Fibroblast of lung (primary cell): ENCODE results near the gene NR2F2. TPM values are rescaled to one million over a fixed set of nuclear protein-coding genes. Genes with fewer than 3 reads are reported as not detected.

Experiments used
- DNase-seq, 2 donors: peaks; one replicate each; pipeline versions ENCODE4 v3.0.0 to v3.0.0-alpha.2; 2010; ENCODE audit warnings: low read depth in 2 of 2
- H2AFZ ChIP-seq: 2 replicates; pipeline ENCODE4 v1.5.1; 2012; ENCODE audit warnings: low read length, control low read depth, inconsistent platforms
- H3K27ac ChIP-seq: 2 replicates; pipeline ENCODE4 v1.5.1; 2011; ENCODE audit warnings: low read length, control low read depth; ENCODE audit not compliant: insufficient read depth
- H3K27me3 ChIP-seq: 2 replicates; pipeline ENCODE4 v1.5.1; 2011; ENCODE audit warnings: mild to moderate bottlenecking, low read length; ENCODE audit not compliant: control insufficient read depth, insufficient read depth
- H3K36me3 ChIP-seq: 2 replicates; pipeline ENCODE4 v1.5.1; 2011; ENCODE audit warnings: low read length; ENCODE audit not compliant: control insufficient read depth, insufficient read depth
- H3K4me1 ChIP-seq: 2 replicates; pipeline ENCODE4 v1.5.1; 2011; ENCODE audit warnings: low read length; ENCODE audit not compliant: control insufficient read depth, insufficient read depth; ENCODE audit errors: extremely low read depth
- H3K4me2 ChIP-seq: 2 replicates; pipeline ENCODE4 v1.5.1; 2011; ENCODE audit warnings: low read length, control low read depth; ENCODE audit not compliant: insufficient read depth; ENCODE audit errors: extremely low read depth
- H3K4me3 ChIP-seq, 4 experiments: fragments of 200-600 bp in 1 of 4; sonication (generic) in 1 of 4; replicated peaks in 1 of 4; 2 replicates each; pipeline ENCODE4 v1.5.1; 2011 to 2016; ENCODE audit warnings: low read length in 4 of 4, low read depth in 3 of 4, mild to moderate bottlenecking in 3 of 4, control low read depth in 2 of 4, inconsistent platforms in 1 of 4, mixed read lengths in 1 of 4; ENCODE audit not compliant: insufficient read depth in 1 of 4; ENCODE audit errors: control extremely low read depth in 1 of 4
- H3K79me2 ChIP-seq: 2 replicates; pipeline ENCODE4 v1.5.1; 2012; ENCODE audit warnings: mild to moderate bottlenecking, low read length, inconsistent platforms; ENCODE audit not compliant: control insufficient read depth, insufficient read depth
- H3K9ac ChIP-seq: 2 replicates; pipeline ENCODE4 v1.5.1; 2011; ENCODE audit warnings: mild to moderate bottlenecking, low read length, control low read depth; ENCODE audit not compliant: insufficient read depth
- H3K9me3 ChIP-seq: 2 replicates; pipeline ENCODE4 v1.5.1; 2012; ENCODE audit warnings: low read depth, low read length; ENCODE audit not compliant: control insufficient read depth, insufficient read depth
- H4K20me1 ChIP-seq: 2 replicates; pipeline ENCODE4 v1.5.1; 2011; ENCODE audit warnings: low read length; ENCODE audit not compliant: control insufficient read depth, insufficient read depth; ENCODE audit errors: extremely low read depth
- EZH2 ChIP-seq: IDR thresholded peaks from 2 replicates; pipeline ENCODE4 v1.5.1; 2012; ENCODE audit warnings: low read length, control low read depth, mild to moderate bottlenecking; ENCODE audit errors: missing control alignments
- polyA plus RNA-seq, 2 donors: library from polyadenylated mRNA; depleted of rRNA in 1 of 2; stranded (reverse) in 1 of 2; unstranded in 1 of 2; fragments of >200 nt; gene quantifications; 2 replicates each; pipeline ENCODE4 v1.2.1, GENCODE V29; 2011 to 2012; ENCODE audit warnings: missing spikeins in 1 of 2
- total RNA-seq: library from RNA; depleted of rRNA; stranded (reverse); fragments of >200 nt; gene quantifications from 2 replicates; pipeline ENCODE4 v1.2.1, GENCODE V29; 2014
- TF ChIP-seq, protein P1 (sequence below), 2 donors: IDR thresholded peaks in 1 of 2; conservative IDR thresholded peaks in 1 of 2; 1 replicate in 1 of 2; 2 replicates in 1 of 2; pipeline ENCODE4 v1.5.1; 2011 to 2012; ENCODE audit warnings: low read length in 2 of 2, control low read depth in 1 of 2, inconsistent platforms in 1 of 2, low read depth in 1 of 2, mild to moderate bottlenecking in 1 of 2

NR2F2 gene
- total and polyA plus RNA-seq, 2 donors (not counting 1 experiment from before 2014, with no cell fraction given) = 15.7 to 130 TPM

DNA sequence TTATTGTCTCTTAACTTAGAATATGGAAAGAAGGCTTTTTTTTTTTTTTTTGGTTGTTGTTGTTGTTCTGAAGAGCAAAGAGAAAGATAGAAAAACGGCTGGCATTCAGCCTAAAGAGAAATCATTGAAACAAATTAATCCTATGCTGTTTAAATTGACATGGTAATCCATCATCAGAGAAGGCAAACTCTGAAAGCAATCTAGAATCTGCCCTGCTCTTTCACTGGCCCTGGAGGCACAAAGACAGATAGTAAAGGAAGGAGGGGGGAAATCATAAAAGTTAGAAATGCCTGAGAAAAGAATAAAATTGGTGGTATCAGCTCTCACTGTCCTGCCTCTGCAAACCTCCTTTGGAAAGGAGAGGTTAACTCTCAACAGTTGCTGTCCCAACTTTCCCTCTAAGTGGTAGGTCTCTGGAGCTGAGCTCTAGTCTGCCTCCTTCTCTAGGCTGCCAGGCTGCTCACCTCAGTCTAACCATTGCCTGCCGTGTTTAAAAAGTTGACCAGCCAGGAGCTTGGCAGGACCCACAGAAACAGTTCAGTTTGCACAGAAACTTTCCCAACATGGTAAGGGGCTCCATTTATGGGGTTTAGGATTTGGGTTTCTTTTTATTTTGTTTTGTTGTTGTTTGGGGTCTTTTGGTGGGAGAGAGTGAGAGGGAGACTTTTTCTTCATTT, 13.4 kb upstream of the NR2F2 start:
- Histone ChIP-seq H4K20me1 (no peaks in the 10 kb centered on the region), H3K4me2 (no peak overlapping the region), H3K9ac (no peak overlapping the region), H3K27me3 (no peaks in the 10 kb centered on the region), H3K36me3 (no peaks in the 10 kb centered on the region), H3K4me1 (peaks cover 2% of the 10 kb centered on the region), H3K79me2 (peaks cover 34% of the 10 kb centered on the region), H2AFZ (no peak overlapping the region), H3K27ac (no peak overlapping the region), H3K4me3 (peak overlapping the region in 1 of 4 experiments; percentile 6), H3K9me3 (no peaks in the 10 kb centered on the region)
- no peak for TF ChIP-seq EZH2
- TF ChIP-seq, protein P1, sequence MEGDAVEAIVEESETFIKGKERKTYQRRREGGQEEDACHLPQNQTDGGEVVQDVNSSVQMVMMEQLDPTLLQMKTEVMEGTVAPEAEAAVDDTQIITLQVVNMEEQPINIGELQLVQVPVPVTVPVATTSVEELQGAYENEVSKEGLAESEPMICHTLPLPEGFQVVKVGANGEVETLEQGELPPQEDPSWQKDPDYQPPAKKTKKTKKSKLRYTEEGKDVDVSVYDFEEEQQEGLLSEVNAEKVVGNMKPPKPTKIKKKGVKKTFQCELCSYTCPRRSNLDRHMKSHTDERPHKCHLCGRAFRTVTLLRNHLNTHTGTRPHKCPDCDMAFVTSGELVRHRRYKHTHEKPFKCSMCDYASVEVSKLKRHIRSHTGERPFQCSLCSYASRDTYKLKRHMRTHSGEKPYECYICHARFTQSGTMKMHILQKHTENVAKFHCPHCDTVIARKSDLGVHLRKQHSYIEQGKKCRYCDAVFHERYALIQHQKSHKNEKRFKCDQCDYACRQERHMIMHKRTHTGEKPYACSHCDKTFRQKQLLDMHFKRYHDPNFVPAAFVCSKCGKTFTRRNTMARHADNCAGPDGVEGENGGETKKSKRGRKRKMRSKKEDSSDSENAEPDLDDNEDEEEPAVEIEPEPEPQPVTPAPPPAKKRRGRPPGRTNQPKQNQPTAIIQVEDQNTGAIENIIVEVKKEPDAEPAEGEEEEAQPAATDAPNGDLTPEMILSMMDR (conservative IDR thresholded peaks at IDR 0.05 in 1 of 2, IDR thresholded peaks at IDR 0.05 in 1 of 2; ENCODE audit: low read depth in 1 of 2, low read length in 2 of 2) = no peak
- DNase-seq = peak in 1 of 2 donors; percentile 43

DNA sequence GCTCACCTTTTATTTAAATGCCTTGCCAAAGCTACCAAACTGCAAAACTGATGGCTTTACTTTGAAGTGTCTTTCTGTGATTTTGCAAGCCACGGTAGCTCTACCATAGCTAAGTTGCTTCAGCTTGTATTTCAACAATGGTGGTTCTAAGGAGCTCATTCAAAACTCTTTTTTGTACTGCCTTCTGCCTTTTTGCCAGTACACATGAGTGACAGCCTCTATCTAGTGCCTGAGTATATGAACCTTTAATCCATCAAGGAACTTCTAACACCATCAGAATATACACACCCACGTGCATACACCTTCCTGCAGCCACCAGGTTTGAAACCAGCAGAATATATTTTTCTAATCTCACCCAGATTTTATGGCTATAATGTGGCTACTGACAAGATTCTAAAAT, 10.4 kb upstream of the NR2F2 start:
- Histone ChIP-seq H3K4me3 (peak overlapping the region in 1 of 4 experiments; percentile 65), H3K36me3 (no peaks in the 10 kb centered on the region), H2AFZ (no peak overlapping the region), H3K9me3 (no peaks in the 10 kb centered on the region), H3K27me3 (no peaks in the 10 kb centered on the region), H3K4me1 (peaks cover 8% of the 10 kb centered on the region), H3K79me2 (peaks cover 64% of the 10 kb centered on the region), H3K9ac (no peak overlapping the region), H4K20me1 (no peaks in the 10 kb centered on the region), H3K4me2 (peak overlapping the region; percentile 40), H3K27ac (no peak overlapping the region)
- no peak for TF ChIP-seq EZH2
- TF ChIP-seq, protein P1 (conservative IDR thresholded peaks at IDR 0.05 in 1 of 2, IDR thresholded peaks at IDR 0.05 in 1 of 2; ENCODE audit: low read depth in 1 of 2, low read length in 2 of 2) = no peak
- peak in 1 of 2 donors; percentile 6 for DNase-seq

DNA sequence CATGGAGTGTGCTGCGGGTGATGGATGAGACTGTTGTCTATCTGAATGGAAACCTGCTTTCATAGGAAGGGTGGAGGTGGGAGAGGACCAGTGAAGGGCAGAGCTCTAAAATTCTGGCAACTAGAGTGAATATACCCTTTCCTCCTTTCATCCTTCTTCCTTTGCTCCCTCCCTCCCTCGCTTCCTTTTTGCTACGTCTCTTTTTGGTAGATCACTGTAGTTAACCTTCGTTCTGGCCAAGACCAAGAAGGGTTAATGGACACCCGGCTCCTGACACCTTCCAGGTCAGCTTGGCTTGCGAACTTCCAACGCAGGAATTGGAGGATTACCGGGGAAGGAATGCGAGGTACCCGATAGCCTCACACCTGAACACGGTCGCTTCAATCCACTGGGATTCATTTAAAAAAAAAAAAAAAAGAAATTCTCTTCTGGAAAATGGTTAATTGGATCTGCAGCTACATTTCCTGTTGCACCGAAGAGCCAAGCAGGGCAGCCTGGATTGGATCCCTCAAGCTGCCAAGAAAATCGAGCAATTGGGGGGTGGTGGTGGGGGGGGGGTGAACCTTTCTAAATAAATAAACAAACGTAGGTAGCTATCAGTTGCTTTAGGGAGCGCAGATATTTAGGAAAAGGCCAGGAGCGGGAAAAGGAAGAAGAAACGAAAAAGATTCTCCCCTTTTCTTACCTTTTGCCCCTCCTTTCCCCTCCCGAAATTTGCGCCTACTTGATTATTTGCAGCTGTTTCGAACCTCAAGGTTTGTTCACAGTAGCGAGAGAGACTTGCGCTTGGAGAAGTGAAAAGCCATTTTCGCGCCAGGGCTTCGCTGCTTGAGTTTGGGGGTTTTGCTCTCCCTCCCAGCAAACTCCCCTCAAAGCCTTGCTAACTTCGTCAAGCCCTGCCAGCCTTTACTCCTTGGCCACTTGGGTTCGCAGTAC, 9.5 kb upstream of the NR2F2 start:
- no peak for TF ChIP-seq EZH2
- TF ChIP-seq, protein P1 (conservative IDR thresholded peaks at IDR 0.05 in 1 of 2, IDR thresholded peaks at IDR 0.05 in 1 of 2; ENCODE audit: low read depth in 1 of 2, low read length in 2 of 2) = no peak
- Histone ChIP-seq H3K27me3 (no peaks in the 10 kb centered on the region), H3K36me3 (no peaks in the 10 kb centered on the region), H3K9me3 (no peaks in the 10 kb centered on the region), H3K4me3 (peak overlapping the region; percentile 5 to 65 (median 36)), H3K27ac (peak overlapping the region; percentile 87), H3K4me2 (peak overlapping the region; percentile 69), H3K79me2 (peaks cover 72% of the 10 kb centered on the region), H2AFZ (no peak overlapping the region), H4K20me1 (no peaks in the 10 kb centered on the region), H3K9ac (peak overlapping the region; percentile 69), H3K4me1 (peaks cover 8% of the 10 kb centered on the region)
- peak; percentile 58 to 68 for DNase-seq
